GM12865 (cell line): ENCODE measurements around the gene CAMKMT.

Source experiments
- DNase-seq: peaks from one replicate; pipeline ENCODE4 v3.0.0; 2010; ENCODE audit warnings: low read depth
- H3K4me3 ChIP-seq: 2 replicates; pipeline ENCODE4 v1.5.1; 2011; ENCODE audit warnings: mild to moderate bottlenecking, low read depth, low read length, control low read depth
- CTCF ChIP-seq: IDR thresholded peaks from 2 replicates; pipeline ENCODE4 v1.5.1; 2011; ENCODE audit warnings: low read length, control low read depth, low read depth, inconsistent platforms; ENCODE audit not compliant: insufficient read depth; ENCODE audit errors: missing control alignments

CAMKMT gene

GRCh38 chr2:44480068-44480467, 118.3 kb downstream of the CAMKMT start:
- no peak for TF ChIP-seq CTCF
- H3K4me3 ChIP-seq = no peak overlapping the region
- DNase-seq = no peak

- DNase-seq = no peak
Measured at GRCh38 chr2:44487052-44487451, 125.3 kb downstream of the CAMKMT start.

GRCh38 chr2:44490726-44491125, 129.0 kb downstream of the CAMKMT start:
- no peak for TF ChIP-seq CTCF
- H3K4me3 ChIP-seq = no peak overlapping the region
- no peak for DNase-seq

More at GRCh38 chr2:44487052-44487451, 125.3 kb downstream of the CAMKMT start:
- H3K4me3 ChIP-seq = no peak overlapping the region
- no peak for TF ChIP-seq CTCF

- DNase-seq = no peak
- H3K4me3 ChIP-seq = no peak overlapping the region
- TF ChIP-seq CTCF = no peak
Measured at GRCh38 chr2:44494006-44494405, 132.3 kb downstream of the CAMKMT start.

GRCh38 chr2:44495035-44495434, 133.3 kb downstream of the CAMKMT start:
- TF ChIP-seq CTCF = no peak
- DNase-seq = no peak
- no peak overlapping the region for H3K4me3 ChIP-seq

GRCh38 chr2:44495544-44495943, 133.8 kb downstream of the CAMKMT start:
- no peak for DNase-seq
- TF ChIP-seq CTCF = no peak
- no peak overlapping the region for H3K4me3 ChIP-seq

- TF ChIP-seq CTCF = no peak
- no peak for DNase-seq
- H3K4me3 ChIP-seq = no peak overlapping the region
Measured at GRCh38 chr2:44496130-44496529, 134.4 kb downstream of the CAMKMT start.
